AG04450 (cell line): ENCODE data around the gene CHST4. TPM values are rescaled to one million over a fixed set of nuclear protein-coding genes. Genes with fewer than 3 reads are reported as not detected.

Experiments
- CTCF ChIA-PET: fragments of 300-600, 350-600 bp; formaldehyde crosslinking; extraction: SDS; loops from one replicate; lab custom pipeline; 2022; ENCODE audit warnings: antibody characterized with exemption, inconsistent platforms; lab: Charles Lee
- POLR2A ChIA-PET: fragments of 350-600 bp; formaldehyde crosslinking; extraction: SDS; loops from one replicate; lab custom pipeline; 2021; ENCODE audit warnings: antibody characterized with exemption, inconsistent platforms; lab: Yijun Ruan, JAX
- DNase-seq: peaks from one replicate; pipeline ENCODE4 v3.0.0-alpha.2; 2011; ENCODE audit warnings: low read depth, low spot score
- H3K27ac ChIP-seq: one replicate; pipeline ENCODE4 v1.5.1; 2012; ENCODE audit warnings: low read depth, low read length, control low read depth
- H3K27me3 ChIP-seq: one replicate; pipeline ENCODE4 v1.6.0; 2012; ENCODE audit warnings: low read length; ENCODE audit not compliant: control insufficient read depth, insufficient read depth
- H3K4me3 ChIP-seq: 2 replicates; pipeline ENCODE4 v1.5.1; 2011; ENCODE audit warnings: mild to moderate bottlenecking, low read depth, low read length, control low read depth
- H3K9me3 ChIP-seq: 2 replicates; pipeline ENCODE4 v1.5.1; 2012; ENCODE audit warnings: low read length; ENCODE audit not compliant: control insufficient read depth, insufficient read depth
- CTCF ChIP-seq: IDR thresholded peaks from 2 replicates; pipeline ENCODE4 v1.5.1; 2011; ENCODE audit warnings: low read depth, low read length, control low read depth, inconsistent platforms
- polyA plus RNA-seq: library from polyadenylated mRNA; depleted of rRNA; stranded (reverse); fragments of >200 nt; gene quantifications from 2 replicates; pipeline ENCODE4 v1.2.3, GENCODE V29; 2011

The CHST4 gene
- polyA plus RNA-seq, 1 experiment: not detected

- ChIA-PET CTCF (interaction anchor here (0.6 to 0.7 kb wide), 3 partner anchors 9 to 65 kb away, joined by 3 to 4 read pairs (median 3); no protein-coding TSS in a partner anchor), POLR2A (interaction anchor here (0.6 kb wide), 1 partner anchor 45 kb away, joined by 3 read pairs; no protein-coding TSS in a partner anchor)
- no peak for DNase-seq
Observed at GRCh38 chr16:71528863-71529262, 2.6 kb downstream of the CHST4 start.

GRCh38 chr16:71532366-71532765, 6.1 kb downstream of the CHST4 start:
- H3K27me3 ChIP-seq: no peaks in the 10 kb centered on the region
- ChIA-PET POLR2A (no interaction called here), CTCF (interaction anchor here (0.9 to 1.2 kb wide), 3 partner anchors 10 to 119 kb away, joined by 3 to 5 read pairs (median 3); no protein-coding TSS in a partner anchor)
- no peak for DNase-seq
- no peak overlapping the region for H3K4me3 ChIP-seq
- H3K27ac ChIP-seq: no peak overlapping the region
- H3K9me3 ChIP-seq: no peaks in the 10 kb centered on the region
- no peak for TF ChIP-seq CTCF

More at GRCh38 chr16:71528863-71529262, 2.6 kb downstream of the CHST4 start:
- H3K27ac ChIP-seq: no peak overlapping the region
- H3K27me3 ChIP-seq: no peaks in the 10 kb centered on the region
- no peaks in the 10 kb centered on the region for H3K9me3 ChIP-seq
- no peak for TF ChIP-seq CTCF
- no peak overlapping the region for H3K4me3 ChIP-seq

GRCh38 chr16:71536752-71537499, 10.7 kb downstream of the CHST4 start:
- H3K27me3 ChIP-seq: no peaks in the 10 kb centered on the region
- TF ChIP-seq CTCF: no peak
- ChIA-PET POLR2A (no interaction called here), CTCF (interaction anchor here (0.6 to 2.9 kb wide), 3 partner anchors 8 to 123 kb away, joined by 3 to 18 read pairs (median 4); no protein-coding TSS in a partner anchor)
- no peak for DNase-seq
- H3K27ac ChIP-seq: no peak overlapping the region
- no peak overlapping the region for H3K4me3 ChIP-seq
- H3K9me3 ChIP-seq: no peaks in the 10 kb centered on the region

GRCh38 chr16:71537643-71538042, 11.4 kb downstream of the CHST4 start:
- POLR2A ChIA-PET: no interaction called here
- H3K27ac ChIP-seq: no peak overlapping the region
- H3K4me3 ChIP-seq: no peak overlapping the region
- no peaks in the 10 kb centered on the region for H3K9me3 ChIP-seq
- no peaks in the 10 kb centered on the region for H3K27me3 ChIP-seq
- DNase-seq: peak; percentile 8
- CTCF ChIA-PET: interaction anchor here (0.6 to 2.9 kb wide), 5 partner anchors 9 to 124 kb away, joined by 4 to 18 read pairs (median 5); no protein-coding TSS in a partner anchor
- TF ChIP-seq CTCF: peak; percentile 65

GRCh38 chr16:71542377-71542776, 16.2 kb downstream of the CHST4 start:
- H3K4me3 ChIP-seq: no peak overlapping the region
- no peak overlapping the region for H3K27ac ChIP-seq
- CTCF ChIA-PET: interaction anchor here (0.6 to 1.0 kb wide), 2 partner anchors 10 to 211 kb away, joined by 3 to 7 read pairs; no protein-coding TSS in a partner anchor
- H3K27me3 ChIP-seq: peaks cover 2% of the 10 kb centered on the region
- TF ChIP-seq CTCF: peak; percentile 37
- H3K9me3 ChIP-seq: no peaks in the 10 kb centered on the region
- POLR2A ChIA-PET: no interaction called here
- no peak for DNase-seq
